Skeletal muscle satellite cell (primary cell): Measurements from ENCODE around the gene LRIT2.
"Not testable (repeated sequence)": the region's sequence is repeated elsewhere in the genome, so short reads cannot be mapped to it uniquely, and the experiment has no call there.

ENCODE experiments used
- H3K27me3 ChIP-seq: 2 replicates; pipeline ENCODE4 v1.7.0; 2013; ENCODE audit warnings: low read length; ENCODE audit not compliant: control insufficient read depth, insufficient read depth
- H3K36me3 ChIP-seq: 2 replicates; pipeline ENCODE4 v1.7.0; 2013; ENCODE audit warnings: mild to moderate bottlenecking, control low read depth, low read length; ENCODE audit not compliant: insufficient read depth
- H3K4me1 ChIP-seq: 2 replicates; pipeline ENCODE4 v1.7.0; 2013; ENCODE audit warnings: low read length; ENCODE audit not compliant: control insufficient read depth, insufficient read depth
- H3K4me2 ChIP-seq: 2 replicates; pipeline ENCODE4 v1.7.0; 2013; ENCODE audit warnings: mild to moderate bottlenecking, low read length
- H3K4me3 ChIP-seq: 2 replicates; pipeline ENCODE4 v1.7.0; 2013; ENCODE audit warnings: low read length
- H3K9ac ChIP-seq: 2 replicates; pipeline ENCODE4 v1.7.0; 2013; ENCODE audit warnings: mild to moderate bottlenecking, low read depth, low read length, moderate library complexity
- H3K9me3 ChIP-seq: replicated peaks from 2 replicates; pipeline ENCODE4 v1.7.0; 2013; ENCODE audit warnings: mild to moderate bottlenecking, control low read depth, low read length

The LRIT2 gene

DNA sequence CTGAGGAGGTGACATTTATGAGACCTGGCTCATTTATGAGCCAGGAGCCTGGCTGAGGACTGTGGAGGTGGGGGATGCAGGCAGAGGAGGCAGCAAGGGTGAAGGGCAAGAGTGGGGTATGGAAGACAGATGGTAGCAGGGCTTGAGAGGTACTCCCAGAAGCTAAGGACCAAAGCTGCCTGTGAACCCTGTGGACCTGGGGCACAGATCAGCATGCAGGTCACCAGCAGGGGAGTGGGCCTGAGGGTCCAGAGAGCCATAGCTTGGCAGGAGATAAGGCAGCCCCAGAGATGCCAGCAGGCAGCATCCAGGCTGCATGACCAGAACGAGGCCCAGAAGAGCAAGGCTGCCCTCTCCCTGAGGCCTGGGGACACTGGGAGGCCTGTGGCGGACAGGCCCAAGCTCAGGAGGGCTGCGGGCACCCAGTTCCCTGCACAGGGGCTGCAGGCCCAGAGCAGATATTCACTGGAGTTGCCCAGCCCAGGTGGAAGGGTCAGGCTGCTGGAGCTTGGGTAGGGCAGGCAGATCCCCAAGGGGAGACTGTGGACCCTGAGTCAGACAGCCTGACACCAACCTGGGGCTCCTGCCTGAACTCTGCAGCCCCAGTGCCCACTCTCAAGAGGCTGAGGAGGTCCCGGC is 48.4 kb downstream of the LRIT2 start:
- H3K4me3 ChIP-seq = no peak overlapping the region
- H3K9ac ChIP-seq = no peak overlapping the region
- no peaks in the 10 kb centered on the region for H3K9me3 ChIP-seq
- no peak overlapping the region for H3K4me2 ChIP-seq
- H3K27me3 ChIP-seq = no peaks in the 10 kb centered on the region
- H3K4me1 ChIP-seq = no peaks in the 10 kb centered on the region
- H3K36me3 ChIP-seq = no peaks in the 10 kb centered on the region

DNA sequence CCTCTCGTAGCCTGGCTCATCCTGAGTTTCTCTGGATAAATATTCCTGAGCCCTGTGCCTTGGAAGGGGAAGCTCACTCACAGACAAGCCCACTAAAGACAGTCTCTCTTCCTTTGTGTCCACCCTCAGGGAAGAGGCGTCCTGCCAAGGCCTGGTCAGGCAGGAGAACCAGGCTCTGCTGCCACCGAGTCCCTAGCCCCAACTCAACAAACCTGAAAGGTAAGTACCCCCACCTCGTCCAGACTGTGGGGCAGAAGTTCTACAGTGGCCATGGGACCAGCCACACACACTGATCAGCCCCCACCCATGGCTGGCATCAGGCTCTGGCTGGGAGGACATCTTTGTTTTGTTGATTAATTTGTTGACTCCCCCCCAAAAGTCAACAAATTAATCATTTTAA is 49.0 kb downstream of the LRIT2 start:
- Histone ChIP-seq H3K9ac (no peak overlapping the region), H3K4me1 (no peaks in the 10 kb centered on the region), H3K4me3 (no peak overlapping the region), H3K4me2 (no peak overlapping the region), H3K27me3 (no peaks in the 10 kb centered on the region), H3K9me3 (no peaks in the 10 kb centered on the region), H3K36me3 (no peaks in the 10 kb centered on the region)

DNA sequence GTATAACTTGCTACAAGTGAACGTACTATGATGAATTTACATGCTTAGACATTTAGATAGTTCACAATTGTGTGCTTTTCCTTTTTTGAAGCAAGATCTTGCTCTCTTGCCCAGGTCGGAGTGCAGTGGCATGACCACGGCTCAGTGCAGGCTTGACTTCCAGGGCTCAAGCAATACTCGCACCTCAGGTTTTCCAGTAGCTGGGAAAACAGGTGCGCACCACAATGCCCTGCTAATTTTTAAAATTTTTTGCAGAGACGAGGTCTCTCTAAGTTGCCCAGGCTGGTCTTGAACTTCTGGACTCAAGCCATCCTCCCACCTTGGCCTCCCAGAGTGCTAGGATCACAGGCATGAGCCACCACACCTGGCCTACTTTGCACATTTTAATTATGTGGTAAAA is 49.9 kb downstream of the LRIT2 start:
- H3K4me3 ChIP-seq = no peak overlapping the region
- H3K27me3 ChIP-seq = no peaks in the 10 kb centered on the region

DNA sequence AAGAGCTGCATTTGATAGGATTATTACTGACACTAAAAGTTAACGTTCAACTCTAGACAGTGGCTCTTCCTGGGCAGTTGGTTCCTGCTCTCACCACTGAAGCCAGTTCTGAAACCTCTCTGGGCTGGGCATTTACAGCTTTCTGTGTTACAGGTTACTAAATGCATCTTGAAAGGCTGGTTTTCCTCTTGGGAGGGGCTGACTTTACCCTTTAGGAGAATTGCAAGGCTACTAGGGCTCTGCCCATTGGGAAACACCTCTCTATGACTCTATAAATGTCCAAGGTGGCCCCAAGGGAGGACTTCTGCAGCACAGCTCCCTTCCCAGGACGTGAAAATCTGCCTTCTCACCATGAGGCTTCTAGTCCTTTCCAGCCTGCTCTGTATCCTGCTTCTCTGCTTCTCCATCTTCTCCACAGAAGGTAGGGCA is 51.8 kb downstream of the LRIT2 start, which contains the start of gene GPR15LG:
Gene GPR15LG (plus strand): TSS at position 301 of the 429 bp plus-strand sequence. CDS start 51 bp downstream, at position 352.
- no peaks in the 10 kb centered on the region for H3K4me1 ChIP-seq
- H3K9me3 ChIP-seq = no peaks in the 10 kb centered on the region
- no peak within 1 kb of the TSS for H3K4me3 ChIP-seq
- H3K36me3 ChIP-seq = no peaks in the 10 kb centered on the region
- H3K9ac ChIP-seq = no peak within 1 kb of the TSS
- no peaks in the 10 kb centered on the region for H3K27me3 ChIP-seq
- H3K4me2 ChIP-seq = no peak within 1 kb of the TSS

More for the DNA sequence above, 49.9 kb downstream of the LRIT2 start:
- Histone ChIP-seq H3K9me3 (no peaks in the 10 kb centered on the region), H3K36me3 (no peaks in the 10 kb centered on the region), H3K9ac (no peak overlapping the region), H3K4me2 (no peak overlapping the region), H3K4me1 (no peaks in the 10 kb centered on the region)

DNA sequence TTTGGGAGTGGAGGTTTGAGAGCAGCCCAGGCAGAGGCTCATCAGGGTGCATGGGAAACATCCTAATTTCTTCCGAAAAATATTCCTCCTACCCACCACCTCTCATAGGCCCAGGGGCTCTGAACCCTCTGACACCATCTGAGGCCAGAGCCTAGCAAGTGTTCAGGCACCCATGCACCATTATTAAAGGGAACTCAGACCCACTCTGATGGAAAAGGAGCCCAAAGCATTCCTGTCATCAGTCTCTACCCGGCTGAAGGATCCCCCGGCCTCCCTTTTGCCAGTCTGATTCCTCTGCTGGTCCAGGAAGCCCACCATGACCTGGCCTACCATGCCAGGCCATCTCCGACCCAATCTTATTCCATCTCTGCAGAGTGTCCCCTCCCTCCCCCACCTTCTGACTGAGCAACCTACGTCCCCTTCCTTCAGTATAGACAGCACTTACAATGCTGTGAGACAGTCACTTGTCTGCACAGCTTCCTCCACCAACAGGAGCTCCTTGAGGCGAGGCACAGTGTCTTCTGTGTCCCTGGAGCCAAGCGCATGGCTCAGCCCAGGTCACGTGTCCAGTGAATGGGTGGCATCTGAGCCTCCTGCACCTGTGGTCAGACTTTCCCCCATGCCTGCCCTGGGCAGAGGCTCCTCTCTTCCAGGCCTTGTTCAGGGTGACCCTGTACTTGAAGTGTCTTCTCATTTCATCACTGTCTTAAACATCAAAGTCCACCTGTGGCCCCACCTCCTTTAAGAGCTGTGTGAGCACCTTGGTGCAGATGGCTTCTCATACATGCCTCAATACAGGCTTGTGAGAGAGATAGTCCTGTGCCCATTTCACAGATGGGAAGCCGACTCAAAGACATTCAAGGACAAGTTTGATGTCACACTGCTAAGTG is 52.6 kb downstream of the LRIT2 start:
- Histone ChIP-seq H3K36me3 (no peaks in the 10 kb centered on the region), H3K9ac (no peak overlapping the region), H3K27me3 (no peaks in the 10 kb centered on the region), H3K4me3 (no peak overlapping the region), H3K4me1 (no peaks in the 10 kb centered on the region), H3K9me3 (no peaks in the 10 kb centered on the region), H3K4me2 (no peak overlapping the region)

DNA sequence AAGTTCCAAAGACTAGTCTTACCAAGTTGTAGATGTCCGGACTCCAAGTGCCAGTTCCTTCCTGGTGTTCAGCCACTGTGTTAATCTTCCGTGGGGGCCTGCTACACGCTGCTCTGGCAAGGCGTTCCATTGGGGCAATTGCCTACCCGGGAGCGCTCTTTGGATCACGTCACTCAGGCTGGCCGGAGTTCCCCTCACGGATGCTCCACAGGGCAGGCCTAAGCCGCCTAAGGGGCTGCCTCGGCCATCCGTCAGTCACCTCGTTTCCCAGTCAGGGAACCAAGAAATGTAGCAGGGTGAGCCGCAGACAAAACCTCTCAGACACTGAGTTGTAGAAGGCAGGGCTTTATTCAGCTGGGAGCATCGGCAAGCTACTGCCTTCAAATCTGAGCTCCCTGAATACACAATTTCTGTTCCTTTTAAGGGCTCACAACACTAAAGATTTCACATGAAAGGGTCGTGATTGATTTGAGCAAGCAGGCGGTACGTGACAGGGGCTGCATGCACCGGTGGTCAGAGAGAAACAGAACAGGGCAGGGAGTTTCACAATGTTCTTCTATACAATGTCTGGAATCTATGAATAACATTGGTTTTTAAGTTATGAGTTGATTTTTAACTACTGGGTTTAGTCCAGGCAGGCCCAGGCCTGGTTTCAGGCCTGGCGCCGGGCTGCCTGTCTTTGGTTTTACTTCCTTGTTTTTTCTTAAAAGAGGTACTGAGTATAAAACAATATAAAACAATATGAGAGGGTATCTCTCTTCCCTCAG is 53.5 kb downstream of the LRIT2 start:
- H3K4me2 ChIP-seq, H3K36me3 ChIP-seq: not testable (repeated sequence)

DNA sequence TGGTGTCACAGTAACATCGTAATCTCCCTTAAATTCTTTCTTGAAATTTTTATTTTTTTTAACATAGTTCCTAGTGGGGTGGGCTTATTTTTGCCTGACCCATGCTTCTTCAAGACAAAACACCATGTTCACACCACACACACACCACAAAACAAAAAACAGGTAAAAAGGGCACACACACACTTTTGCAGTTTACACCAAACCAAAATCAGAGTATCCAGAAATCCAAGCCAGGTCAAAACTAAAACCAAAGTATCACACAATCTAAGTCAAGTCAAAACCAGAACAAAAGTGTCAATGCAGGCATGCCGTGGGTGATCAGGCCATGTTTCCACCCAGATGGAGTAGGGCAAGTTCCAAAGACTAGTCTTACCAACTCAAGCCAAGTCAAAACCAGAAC is 54.1 kb downstream of the LRIT2 start:
- H3K9me3 ChIP-seq, H3K27me3 ChIP-seq, H3K9ac ChIP-seq, H3K4me2 ChIP-seq, H3K36me3 ChIP-seq, H3K4me3 ChIP-seq, H3K4me1 ChIP-seq: not testable (repeated sequence)

More for the DNA sequence above, 53.5 kb downstream of the LRIT2 start:
- not testable (repeated sequence) for H3K4me3 ChIP-seq, H3K27me3 ChIP-seq, H3K9me3 ChIP-seq, H3K4me1 ChIP-seq, H3K9ac ChIP-seq
